ENCODE data around the gene LPAR2.
A peak's percentile ranks its signal among the peaks of the same experiment; 100 is the strongest.
"Not testable (repeated sequence)": the region's sequence is repeated elsewhere in the genome, so short reads cannot be mapped to it uniquely, and the experiment has no call there.

The LPAR2 gene

DNA sequence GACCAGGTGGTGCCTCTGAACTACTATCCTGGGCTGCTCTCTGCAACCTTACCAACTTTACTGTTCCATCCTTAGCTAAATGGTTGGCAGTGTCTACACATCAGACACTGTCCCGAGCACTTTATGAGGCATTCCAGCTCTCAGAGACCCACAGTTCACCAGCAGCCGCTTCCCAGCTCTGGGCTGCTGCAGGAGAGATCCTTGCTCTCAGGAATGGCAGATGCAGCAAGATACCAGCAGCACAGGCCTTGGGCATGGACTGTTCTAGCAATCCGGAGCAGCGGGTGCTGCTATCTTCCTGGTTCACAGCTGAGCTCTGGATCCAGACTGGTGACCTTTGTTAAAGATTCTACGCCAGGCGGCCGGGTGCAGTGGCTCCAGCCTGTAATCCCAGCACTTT lies 3.3 kb upstream of the LPAR2 start:
- no peak for DNase-seq (ENCODE audit: low spot score)

DNA sequence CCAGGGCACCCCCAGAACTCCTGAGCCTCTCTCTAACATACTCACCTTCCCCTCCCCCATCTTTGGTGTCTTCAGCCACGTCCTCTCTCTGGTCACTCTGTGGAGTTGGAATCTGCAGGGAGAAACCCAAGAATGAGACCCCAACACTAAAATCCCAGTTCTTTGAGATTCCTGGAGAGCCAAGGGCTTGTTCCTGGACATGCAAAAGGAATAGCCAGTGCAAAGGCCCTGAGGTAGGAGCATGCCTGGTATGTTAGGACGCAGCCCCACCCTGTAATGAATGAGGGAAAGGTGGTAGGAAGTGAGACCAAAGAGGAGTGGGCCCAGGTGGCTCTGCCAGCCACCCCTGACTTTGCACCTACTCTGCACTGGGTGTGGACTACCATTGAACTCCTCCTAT lies 2.4 kb upstream of the LPAR2 start:
- DNase-seq (ENCODE audit: low spot score) = no peak

DNA sequence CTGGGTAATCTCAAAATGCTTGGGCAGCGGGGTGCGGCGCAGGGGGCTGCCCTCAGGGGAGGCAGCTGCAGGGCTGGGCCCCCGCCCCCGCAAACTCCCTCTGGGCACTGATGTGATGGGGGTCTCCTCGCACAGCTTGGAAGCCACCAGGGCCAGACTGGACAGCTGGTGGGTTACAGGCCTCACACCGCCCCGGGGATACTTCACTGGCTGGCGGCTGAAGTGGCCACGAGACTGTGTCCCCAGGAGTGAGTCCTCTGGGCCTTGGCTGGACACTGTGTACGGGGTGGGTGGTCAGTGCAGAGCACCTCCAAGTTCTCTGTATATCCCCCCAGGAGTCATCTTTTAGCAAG lies 2.0 kb upstream of the LPAR2 start:
- DNase-seq (ENCODE audit: low spot score) = no peak

DNA sequence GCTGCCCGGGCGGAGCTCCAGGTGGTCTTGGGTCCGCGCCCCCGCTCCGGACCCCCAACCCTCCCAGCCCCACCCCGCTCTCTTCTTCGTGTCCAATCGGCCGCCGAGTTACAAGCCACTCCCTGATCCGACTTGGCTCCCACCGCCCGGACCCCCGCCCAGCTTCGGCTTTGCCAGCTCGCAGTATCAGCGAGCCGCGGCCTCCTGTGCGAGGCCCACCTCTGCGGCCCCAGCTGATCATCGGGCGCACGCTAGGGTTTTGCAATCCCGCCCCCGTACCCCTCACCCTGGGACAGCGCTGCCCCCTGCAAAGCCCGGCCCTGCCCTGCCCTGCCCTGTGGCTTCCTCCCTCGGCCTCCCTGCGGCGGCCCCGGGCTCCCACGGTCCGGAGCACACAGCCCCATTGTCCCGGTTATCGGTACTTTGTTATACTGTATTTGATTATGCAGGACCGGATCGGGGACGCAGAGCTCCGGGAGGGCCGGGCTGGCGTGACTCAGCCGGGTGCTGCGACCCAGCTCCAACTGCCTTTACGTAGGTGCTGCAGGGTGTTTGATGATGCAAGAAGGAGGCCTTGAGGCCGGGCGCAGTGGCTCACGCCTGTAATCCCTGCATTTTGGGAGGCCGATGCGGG lies 598 bp upstream of the LPAR2 start:
- peak; percentile 10 for DNase-seq (ENCODE audit: low spot score)

DNA sequence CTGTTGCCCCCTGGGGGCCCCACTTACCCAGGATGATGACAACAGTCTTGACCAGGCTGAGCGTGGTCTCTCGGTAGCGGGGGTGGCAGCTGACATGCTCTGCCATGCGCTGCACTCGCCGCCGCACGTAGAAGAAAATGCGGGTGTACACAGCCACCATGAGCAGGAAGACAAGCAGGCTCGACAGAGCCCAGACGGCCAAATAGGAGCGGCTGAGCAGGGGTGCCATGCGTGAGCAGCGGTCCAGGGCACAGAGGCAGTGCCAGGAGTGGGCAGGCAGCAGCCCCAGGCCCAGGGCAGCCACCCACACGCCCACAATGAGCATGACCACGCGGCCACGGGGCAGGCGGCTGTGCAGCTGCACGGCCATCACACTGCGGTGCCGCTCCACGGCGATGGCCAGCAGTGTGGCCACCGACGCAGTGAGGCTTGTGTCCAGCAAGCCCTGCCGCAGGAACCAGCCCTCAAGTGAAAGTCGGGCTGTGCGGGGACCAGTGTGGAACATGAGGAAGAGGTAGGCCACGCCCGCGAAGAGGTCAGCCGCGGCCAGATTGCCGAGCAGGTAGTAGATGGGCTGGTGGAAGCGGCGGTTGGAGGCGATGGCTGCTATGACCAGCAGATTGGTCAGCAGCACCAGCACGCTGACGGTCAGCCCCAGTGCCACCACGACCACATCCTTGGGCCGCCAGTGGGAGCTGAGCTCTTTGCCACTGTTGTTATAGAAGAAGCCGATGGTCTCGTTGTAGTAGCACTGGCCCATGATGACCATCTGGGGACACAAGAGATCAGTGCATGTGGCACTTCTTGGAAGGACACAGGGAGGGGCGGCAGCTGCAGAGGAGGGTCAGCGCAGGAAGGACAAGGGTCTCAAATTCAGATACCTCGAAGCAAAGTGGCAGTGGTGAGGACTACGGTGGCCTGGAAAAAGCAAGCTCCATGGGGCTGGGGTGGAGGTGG lies 1.2 kb downstream of the LPAR2 start:
- no peak for DNase-seq (ENCODE audit: low spot score)

DNA sequence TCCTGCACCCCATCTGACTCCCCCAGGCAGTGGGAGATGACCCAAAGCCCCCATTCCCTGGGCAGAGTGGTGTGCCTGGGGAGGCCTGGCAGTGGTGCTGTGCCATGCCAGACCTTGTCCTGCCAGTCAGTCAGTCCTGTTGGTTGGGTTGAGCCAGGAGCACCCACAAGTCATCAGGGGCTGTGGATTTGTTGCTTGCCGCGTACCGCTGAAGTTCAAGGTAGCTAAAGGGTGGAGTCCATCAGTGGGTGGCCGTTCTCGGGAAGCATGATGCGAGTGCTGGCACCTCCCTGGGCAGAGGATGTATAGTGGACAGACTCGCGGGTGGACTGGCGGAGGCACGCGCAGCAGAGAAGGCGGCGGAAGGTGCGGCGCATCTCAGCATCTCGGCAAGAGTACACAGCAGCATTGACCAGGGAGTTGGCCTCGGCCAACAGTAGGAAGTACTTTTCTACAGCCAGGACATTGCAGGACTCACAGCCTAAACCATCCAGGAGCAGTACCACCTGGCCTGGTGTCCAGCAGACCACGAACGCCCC lies 3.9 kb downstream of the LPAR2 start:
- no peak for DNase-seq (ENCODE audit: low spot score)

DNA sequence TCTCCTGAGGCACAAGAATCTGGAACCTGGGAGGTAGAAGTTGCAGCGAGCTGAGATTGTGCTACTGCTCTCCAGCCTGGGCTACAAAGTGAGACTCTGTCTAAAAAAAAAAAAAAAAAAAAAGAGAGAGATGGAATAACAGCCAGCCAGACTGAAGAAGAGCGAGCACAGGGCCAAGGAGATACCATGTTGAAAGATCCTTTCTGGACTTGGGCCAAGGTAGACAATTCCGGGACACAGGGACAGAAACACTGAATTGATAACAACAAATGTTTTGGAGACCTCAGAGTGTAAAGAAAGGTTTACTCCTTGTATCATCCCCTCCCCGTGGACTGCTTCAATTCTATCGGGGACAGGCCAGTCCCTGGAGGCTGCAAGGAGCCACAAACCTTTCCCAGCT lies 4.6 kb downstream of the LPAR2 start:
- DNase-seq (ENCODE audit: low spot score) = no peak

DNA sequence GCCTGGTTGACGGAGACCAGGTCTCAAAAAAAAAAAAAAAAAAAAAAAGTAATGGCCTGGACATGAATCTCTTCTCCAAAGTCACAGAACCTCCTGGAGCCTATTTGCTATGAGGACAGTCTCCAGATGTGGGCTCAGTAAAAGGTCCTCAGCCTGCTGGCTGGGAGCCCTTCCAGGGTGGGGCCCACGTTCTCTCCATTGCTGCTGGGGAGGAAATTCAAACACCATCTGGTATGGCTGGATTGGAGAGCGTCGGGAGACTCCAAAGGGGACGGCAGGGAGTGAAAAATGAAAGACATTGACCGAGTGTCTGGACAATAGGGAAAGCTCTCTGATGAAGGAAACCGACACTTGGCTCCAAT lies 8.2 kb downstream of the LPAR2 start:
- no peak for DNase-seq (ENCODE audit: low spot score)

DNA sequence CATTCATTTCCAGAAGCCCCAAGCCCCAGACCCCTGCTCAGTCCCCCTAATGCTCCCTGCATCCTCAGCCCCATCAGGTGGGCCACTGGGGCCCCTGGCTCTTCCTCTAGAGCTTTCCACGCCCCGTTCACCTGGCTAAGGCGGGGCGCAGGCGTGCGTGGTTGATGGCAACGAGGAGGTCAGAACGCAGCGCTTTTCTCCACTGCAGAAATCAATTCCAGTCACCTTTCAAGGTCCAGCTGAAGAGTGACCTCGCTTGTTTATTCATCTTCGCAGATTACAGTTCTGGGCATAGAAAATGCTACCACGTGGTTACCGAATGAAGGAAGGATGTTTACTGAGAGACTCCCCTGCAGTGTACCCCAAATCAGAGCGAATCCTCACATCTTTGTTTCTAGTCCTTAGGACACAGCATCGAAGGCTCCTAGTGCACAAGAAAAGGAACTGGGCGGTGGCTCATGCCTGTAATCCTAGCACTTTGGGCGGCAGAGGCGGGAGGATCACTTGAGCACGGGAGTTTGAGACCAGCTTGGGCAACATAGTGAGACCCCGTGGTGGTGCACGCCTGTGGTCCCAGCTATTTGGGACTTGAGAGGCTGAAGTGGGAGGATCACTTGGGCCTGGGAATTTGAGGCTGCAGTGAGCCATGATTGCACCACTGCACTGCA lies 8.7 kb downstream of the LPAR2 start:
- DNase-seq (ENCODE audit: low spot score) = no peak

DNA sequence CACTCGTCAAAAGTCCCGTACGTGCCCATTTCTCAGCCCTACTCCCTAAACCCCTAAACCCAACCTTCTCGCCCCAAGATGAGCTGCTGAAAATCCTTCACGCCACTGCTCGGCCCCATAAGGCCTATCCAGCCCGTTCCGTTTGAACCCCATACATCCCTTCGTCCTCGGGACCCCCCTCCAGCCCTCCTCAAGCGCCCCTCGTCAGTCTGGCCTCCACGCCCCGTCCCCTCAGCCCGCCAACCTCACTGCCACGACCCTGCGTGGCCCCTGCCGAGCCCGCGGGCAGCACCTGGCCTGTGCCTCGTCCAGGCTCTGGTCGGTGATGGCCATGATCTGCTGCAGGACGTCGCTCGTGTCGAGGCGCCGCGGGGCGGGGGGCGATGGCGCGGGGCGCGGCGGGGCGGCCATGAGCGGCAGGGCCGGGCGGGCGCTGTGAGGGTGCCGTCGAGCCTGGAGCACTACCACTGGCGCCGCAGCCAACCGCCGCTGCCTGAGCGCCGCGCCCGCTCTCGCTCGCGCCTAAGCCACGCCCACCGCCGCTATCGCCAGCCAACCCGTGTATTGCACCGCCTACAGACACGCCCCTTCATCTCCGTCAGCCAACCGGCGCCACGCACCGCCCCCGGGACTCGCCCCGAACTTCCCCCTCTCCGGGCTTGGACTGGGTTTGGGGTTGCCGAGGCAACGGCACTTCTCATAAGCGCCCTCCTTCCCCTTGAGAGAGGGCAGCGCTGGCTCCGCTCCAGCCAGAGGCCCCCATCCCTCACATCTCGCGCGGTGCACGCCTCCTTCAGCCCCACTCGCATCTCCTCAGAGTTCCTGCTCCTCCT lies 9.6 kb downstream of the LPAR2 start, which contains the start of gene PBX4:
TSS of gene PBX4 (minus strand) at position 469 of the 833 bp plus-strand sequence. CDS start at position 411, 58 bp downstream.
- DNase-seq (ENCODE audit: low spot score) = peak; percentile 98

DNA sequence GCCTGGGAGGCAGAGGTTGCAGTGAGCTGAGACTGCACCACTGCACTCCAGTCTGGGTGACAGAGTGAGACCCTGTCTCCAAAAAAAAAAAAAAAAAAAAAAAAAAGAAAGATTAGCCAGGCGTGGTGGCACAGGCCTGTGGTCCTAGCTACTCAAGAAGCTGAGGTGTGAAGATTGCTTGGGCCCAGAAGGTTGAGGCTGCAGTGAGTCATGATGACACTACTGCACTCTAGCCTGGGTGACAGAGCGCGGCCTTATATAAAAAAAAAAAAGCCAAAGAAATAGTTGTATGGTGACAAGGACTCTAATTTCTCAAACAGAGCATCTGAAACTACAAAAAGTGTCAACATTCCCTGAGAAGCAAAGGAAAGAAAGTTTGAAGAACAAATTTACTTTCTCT lies 12.9 kb downstream of the LPAR2 start:
- DNase-seq (ENCODE audit: low spot score) = peak; percentile 52

DNA sequence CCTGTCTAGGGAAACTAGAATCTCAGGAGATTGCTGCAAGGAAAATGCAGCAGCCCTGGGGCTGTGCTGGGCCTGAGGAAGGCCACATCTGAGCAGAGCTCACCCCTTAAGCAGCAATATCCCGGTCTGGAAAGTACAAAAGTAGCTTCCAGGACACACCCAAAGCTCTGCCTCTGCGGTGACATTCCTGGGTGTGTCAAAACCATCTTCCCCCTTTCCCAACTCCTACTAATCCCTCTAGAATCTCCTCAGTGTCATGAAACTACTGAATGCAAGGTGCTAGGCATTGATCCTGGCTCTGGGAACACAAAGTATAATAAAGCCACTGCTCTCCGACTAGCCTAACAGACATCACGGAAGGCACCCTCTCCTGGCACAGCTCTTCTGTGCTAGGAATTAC lies 14.5 kb downstream of the LPAR2 start:
- DNase-seq (ENCODE audit: low spot score) = peak; percentile 90

DNA sequence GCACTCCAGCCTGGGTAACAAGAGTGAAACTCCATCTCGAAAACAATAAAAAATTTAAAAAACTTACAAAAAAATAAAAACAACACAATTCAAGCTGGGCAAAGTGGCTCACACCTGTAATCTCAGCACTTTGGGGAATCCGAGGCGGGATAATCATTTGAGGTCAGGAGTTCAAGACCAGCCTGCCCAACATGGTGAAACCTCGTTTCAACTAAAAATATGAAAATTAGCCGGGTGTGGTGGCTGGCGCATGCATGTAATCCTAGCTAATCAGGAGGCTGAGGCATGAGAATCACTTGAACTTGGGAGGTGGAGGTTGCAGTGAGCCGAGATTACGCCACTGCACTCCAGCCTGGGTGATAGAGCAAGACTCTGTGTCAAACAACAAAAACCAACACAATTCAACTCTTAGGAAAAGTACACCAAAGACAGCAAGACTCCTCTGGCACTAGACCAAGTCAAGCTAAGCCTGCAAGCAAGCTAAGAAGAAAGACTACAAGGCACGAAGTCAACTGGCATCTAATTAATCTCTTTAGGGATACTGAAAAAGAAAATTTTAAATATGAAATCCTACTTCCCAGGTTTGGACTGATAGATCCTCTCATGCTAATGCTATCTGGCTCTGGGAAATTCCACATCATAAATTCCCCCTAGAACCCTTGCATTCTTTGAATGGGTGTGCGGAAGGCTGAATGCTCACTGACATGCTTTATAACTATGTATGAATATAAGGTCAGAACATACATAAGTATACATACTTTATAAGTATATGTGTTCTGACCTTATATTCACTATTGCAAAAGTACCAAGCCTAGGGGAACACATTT lies 17.4 kb downstream of the LPAR2 start:
- DNase-seq (ENCODE audit: low spot score) = no peak

DNA sequence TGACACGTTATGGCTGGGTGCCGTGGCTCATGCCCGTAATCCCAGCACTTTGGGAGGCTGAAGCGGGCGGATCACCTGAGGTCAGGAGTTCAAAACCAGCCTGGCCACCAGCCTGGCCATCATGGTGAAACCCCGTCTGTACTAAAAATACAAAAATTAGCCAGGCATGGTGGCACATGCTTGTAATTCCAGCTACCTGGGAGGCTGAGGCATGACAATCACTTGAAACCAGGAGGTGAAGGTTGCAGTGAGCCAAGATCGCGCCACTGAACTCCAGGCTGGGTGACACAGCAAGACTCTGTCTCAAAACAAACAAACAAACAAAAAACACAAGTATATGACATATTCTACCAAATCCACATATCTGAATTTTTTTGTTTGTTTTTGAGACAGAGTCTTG lies 21.3 kb downstream of the LPAR2 start:
- DNase-seq (ENCODE audit: low spot score) = not testable (repeated sequence)

DNA sequence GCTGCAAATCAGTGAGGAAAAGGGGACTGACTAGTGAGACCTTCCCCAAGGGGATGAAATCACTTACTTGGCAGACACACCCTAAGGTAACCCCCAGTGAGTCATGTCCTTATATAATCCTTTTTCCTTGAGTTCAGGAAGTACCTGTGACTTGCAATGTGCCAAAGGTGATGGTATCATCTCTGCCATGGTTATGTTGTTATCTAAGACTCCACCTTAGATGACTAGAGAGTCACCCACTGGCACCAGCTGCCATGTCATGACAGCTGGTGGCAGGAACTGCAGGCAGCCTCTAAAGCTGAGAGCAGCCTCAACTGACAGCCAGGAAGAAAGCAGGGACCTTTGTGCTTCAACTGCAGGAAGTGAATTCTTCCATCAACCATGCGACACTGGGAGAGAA lies 22.0 kb downstream of the LPAR2 start:
- DNase-seq (ENCODE audit: low spot score) = peak; percentile 95

DNA sequence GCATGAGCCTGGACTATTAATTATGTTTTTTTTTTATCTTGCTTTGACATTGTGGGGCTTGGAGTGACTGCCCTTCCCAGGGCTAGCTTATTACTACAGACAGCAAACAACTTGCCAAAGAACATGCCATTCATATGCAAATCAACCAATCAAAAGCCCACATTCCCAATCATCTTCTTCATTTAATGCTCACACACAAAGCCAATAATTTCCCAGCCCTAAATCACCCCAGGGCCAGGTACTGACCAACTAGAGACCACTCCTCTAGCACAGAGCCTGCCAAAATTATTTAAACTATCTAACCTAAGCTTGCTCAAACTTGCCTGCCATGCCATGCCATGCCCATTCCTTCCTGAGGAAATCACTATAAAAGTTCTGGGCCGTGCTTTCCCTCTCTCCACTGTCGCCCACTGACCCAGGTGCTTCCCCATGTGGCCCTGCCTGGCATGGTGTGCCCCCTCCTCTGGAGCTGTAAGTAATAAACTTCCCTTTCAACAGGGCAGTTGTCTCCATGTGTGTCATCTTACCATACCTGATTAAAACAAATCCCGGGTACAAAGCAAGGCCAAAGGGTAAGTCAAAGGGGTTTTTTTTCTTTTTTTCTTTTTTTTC lies 25.2 kb downstream of the LPAR2 start:
- DNase-seq (ENCODE audit: low spot score) = no peak

DNA sequence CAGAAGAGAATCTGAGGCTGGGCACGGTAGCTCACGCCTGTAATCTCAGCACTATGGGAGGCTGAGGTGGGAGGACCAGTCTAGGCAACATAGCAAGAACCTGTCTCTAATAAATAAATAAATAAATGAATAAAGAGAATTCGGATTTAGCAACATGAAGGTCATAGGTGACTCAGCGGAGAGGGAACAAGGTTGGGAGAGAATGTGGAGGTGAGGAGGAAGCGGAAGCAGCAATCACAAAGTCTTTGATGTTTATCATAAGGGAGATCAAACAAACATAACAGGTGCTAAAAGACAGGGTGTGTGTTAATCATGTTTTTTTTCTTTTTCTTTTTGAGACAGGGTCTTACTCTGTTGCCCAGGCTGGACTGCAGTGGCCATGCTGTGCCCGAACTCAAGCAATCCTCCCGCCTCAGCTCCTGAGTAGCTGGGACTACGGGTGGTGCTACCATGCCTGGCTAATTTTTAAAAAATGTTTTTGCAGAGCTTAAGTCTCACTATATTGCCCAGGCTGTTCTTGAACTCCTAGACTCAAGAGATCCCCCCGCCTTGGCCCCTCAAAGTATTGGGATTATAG lies 25.8 kb downstream of the LPAR2 start:
- no peak for DNase-seq (ENCODE audit: low spot score)

DNA sequence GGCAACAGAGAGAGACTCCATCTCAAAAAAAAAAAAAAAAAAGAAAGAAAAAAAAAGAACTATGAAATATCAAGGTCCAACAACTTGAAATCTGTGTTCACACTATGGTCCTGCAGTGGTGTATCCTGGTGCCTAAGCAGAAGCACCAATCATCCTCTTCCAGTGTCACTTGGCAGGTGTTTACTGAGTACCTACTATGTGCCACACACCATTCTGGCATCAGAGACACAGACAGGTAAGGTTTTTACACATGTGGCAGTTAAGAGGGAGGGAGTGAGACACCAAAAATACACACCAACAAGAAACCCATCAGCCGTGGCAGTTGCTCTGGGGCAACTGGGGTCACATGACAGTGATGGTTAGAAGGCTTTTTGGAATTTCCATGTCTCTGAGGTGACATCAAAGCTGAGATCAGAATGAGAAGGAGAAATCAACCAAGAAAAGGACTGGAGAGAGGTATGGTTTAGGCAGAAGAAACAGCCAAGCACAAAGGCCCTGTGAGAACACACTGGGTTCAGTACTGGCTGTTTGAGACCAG lies 27.2 kb downstream of the LPAR2 start:
- DNase-seq (ENCODE audit: low spot score) = no peak

DNA sequence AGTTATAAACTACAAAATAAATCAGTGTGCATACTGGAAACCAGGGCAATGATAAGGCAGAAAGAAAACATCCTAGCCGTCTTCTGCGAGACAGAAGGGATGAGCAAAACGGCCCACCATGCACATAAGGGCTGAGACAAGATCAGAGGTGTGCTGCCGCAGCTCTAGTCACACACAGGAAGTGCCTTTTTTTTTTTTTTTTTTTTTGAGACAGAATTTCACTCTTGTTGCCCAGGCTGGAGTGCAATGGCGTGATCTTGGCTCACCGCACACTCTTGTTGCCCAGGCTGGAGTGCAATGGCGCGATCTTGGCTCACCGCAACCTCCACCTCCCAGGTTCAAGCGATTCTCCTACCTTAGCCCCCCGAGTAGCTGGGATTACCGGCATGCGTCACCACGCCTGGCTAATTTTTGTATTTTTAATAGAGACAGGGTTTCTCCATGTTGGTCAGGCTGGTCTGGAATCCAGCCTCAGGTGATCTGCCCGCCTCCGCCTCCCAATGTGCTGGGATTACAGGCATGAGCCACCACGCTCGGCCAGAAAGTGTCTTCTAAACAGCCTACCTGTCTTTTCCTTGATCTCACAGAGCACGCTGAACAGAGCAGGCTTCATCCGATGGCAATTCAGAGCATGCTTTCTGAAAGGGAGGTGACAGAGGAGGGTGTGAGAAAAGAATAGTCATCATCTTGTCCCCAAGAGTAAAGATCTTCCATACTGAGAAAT lies 29.1 kb downstream of the LPAR2 start:
- DNase-seq (ENCODE audit: low spot score) = not testable (repeated sequence)
